Suppressor macrophage treated with lipopolysaccharide for 4 hours (primary cell): ENCODE data around the gene CALCB.
A peak's percentile ranks its signal among the peaks of the same experiment; 100 is the strongest.

Experiments used
- DNase-seq: peaks from one replicate; pipeline ENCODE4 v3.0.0-alpha.2; 2020

Gene CALCB

GRCh38 chr11:15074206-15075161 lies 1.1 kb downstream of the CALCB start:
- peak; percentile 82 for DNase-seq

DNA sequence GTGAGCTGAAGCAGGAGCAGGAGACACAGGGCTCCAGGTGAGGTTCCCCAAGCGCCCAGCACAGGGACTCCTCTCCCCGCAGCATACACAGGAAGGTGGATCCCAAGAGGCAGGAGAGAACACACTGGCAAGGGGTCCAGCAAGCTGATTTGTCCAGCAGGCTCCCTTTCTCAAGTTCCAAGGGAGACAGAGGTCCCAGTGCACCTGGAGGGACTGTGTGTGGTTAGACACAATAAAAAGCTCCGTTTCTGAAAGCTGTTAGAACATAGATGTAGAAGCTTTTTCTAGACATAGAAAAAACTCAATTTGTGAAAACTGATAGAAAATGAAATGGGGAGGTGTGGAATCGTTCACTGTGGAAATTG lies 1.8 kb downstream of the CALCB start:
- DNase-seq: no peak

DNA sequence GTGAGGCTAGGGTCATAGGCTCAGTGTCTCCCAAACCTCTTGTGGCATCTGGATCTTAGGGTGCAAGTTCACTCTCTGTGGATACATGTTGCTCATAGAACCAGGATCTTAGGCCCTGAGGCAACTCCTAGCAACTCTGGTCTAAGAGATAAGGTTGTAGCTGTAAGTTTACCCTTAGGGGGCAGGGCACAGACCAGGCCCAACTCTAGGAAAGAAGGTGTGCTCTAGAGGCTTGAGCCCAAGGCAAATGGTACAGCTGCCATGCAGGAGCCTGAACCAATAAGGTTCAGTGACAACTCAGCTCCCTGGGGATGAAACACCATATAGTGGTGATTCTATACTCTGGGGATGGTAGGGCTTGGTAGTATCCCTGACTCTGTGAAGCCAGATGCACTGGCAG lies 17.8 kb downstream of the CALCB start:
- DNase-seq: no peak

- no peak for DNase-seq
These were observed 18.2 kb downstream of the CALCB start for GRCh38 chr11:15091625-15092024.

DNA sequence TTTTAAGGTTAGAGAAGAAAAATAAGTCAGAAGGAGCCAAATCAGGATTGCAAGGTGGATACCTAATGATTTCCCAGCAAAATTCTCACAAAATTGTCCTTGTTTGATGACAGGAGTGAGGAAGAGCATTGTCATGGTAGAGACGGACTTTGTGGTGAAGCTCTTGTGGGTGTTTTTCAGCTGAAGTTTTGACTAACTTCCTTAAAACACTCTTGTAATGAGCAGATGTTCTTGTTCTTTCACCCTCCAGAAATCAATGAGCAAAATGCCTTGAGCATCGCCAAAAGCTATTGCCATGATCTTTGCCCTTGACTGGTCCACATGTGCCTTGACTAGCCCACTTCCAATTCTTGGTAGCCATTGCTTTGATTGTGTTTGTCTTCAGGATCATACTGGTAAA lies 20.0 kb downstream of the CALCB start:
- DNase-seq: peak; percentile 18

GRCh38 chr11:15095736-15096228 lies 22.4 kb downstream of the CALCB start:
- DNase-seq: no peak

GRCh38 chr11:15097411-15097810 lies 24.0 kb downstream of the CALCB start:
- DNase-seq: no peak

DNA sequence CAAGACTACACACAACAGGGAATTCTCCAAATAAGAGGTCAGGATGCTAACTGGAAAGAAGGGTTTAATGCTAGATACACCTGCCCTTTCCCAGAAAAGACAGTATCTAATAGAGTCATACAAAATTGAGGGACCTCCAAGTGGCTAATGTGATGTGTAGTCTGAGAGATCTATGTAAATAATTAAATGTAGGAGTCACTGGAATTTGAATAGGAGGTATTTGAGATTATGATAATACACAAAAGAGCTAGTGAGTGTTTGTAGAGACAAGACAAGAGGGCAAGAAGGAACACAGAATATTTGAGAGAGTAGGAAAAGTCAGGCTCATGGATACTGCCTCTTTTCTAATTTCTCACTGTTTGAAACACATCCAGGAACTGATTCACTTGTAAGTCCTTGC lies 25.9 kb downstream of the CALCB start:
- no peak for DNase-seq

- DNase-seq: peak; percentile 74
These were observed 27.8 kb downstream of the CALCB start for GRCh38 chr11:15101072-15101709.

- no peak for DNase-seq
These were observed 30.8 kb downstream of the CALCB start for GRCh38 chr11:15104166-15104565.

GRCh38 chr11:15106201-15106965 lies 33.0 kb downstream of the CALCB start:
- DNase-seq: no peak

- DNase-seq: no peak
These were observed 34.5 kb downstream of the CALCB start for GRCh38 chr11:15107730-15108515.

DNA sequence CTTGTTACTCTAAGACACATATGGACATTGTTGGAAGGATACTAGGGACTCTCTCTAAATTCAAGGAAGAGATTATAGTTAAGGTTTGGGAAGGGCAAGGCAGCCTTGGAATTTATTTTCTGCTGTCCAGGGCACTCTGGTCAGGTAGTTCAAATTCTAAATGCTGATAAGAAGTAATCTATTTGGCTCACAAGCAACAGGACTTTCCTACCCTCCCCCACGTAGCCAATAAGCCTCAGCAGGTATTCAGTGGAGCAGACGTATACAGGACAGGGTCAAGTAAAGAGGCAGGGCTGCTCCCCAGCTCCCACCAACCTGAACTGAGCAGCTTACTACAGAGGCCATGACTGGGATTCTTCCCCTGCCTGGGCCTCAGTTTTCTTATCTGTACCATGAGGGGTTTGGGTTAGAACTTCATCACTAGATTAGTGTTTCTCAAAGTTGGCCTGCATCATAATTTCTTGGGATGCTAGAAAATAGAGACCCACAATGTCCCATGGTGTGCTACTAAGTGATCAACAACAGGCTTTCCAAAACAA lies 35.3 kb downstream of the CALCB start:
- no peak for DNase-seq

DNA sequence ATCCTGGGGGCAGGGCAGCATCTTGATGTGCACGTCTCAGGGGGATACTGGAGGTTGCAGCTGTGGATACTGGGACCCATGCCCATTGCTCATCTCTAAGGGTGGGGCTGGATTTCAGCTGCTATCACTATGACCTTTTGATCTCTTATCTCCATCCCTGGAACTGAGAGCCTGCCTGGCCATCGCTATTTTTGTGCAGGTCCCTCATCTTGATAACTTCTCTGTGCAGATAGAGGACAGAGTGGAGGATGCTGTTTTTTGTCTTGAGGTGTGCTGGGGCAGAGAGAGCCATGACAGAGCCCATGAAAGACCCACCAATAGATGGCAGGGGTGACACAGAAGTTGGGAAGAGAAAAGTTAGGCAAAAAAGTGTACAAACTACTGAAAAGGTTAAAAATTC lies 36.2 kb downstream of the CALCB start:
- DNase-seq: no peak

- no peak for DNase-seq
These were observed 37.8 kb downstream of the CALCB start for GRCh38 chr11:15111215-15111614.

- DNase-seq: no peak
These were observed 38.7 kb downstream of the CALCB start for GRCh38 chr11:15112131-15112541.

GRCh38 chr11:15113381-15113780 lies 40.0 kb downstream of the CALCB start:
- peak; percentile 12 for DNase-seq

- DNase-seq: no peak
These were observed 41.4 kb downstream of the CALCB start, which contains the start of gene INSC for GRCh38 chr11:15114501-15115475. INSC (plus strand) TSS chr11:15114923; CDS start chr11:15149175, 34,252 bp downstream.

- DNase-seq: no peak
These were observed 42.3 kb downstream of the CALCB start for GRCh38 chr11:15115686-15116085.

- no peak for DNase-seq
These were observed 44.4 kb downstream of the CALCB start for GRCh38 chr11:15117751-15118150.

DNA sequence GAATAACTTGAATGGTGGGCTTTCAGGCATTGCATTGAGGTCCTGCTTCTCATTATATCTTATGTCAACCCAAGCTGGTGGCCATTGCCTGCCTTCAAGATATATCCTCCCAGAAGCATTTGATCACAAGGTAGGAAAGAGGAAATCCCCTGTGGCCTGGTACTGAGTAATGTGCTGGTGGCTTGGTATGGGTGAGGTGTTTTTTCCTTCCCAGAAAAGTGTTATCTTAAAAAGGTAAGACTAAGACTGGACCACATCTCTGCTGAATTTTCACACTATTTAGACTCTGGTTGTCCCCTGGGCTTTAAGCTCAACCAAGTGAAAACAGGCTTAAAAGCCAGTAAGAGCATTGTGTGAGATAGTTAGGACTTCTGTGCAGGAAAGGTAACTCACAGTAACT lies 45.0 kb downstream of the CALCB start:
- no peak for DNase-seq
